ENCODE data around the gene FASTKD1.

Gene FASTKD1

GRCh38 chr2:169504651-169505050 lies 69.0 kb downstream of the FASTKD1 start:
- no peak for DNase-seq

GRCh38 chr2:169495310-169495928 lies 78.2 kb downstream of the FASTKD1 start:
- no peak for DNase-seq

- no peak for DNase-seq
Observed at GRCh38 chr2:169493360-169493759, 80.3 kb downstream of the FASTKD1 start.

GRCh38 chr2:169491378-169491777 lies 82.3 kb downstream of the FASTKD1 start:
- no peak for DNase-seq

DNA sequence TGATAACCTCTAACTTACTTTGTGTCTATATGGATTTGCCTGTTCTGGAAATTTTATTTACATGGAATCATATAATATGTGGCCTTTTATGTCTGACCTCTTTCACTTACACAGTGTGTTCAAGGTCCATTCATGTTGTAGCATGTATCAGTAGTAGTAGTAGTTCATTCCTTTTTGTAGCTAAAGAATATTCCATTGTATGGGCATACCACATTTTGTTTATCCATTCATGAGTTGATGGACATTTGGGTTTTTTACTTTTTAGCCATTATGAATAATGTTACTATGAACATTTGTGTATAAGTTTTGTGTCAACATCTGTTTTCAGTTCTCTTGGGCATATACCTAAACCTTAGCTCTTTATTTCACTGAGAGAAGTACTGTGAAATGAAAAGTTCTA lies 82.8 kb downstream of the FASTKD1 start:
- no peak for DNase-seq

DNA sequence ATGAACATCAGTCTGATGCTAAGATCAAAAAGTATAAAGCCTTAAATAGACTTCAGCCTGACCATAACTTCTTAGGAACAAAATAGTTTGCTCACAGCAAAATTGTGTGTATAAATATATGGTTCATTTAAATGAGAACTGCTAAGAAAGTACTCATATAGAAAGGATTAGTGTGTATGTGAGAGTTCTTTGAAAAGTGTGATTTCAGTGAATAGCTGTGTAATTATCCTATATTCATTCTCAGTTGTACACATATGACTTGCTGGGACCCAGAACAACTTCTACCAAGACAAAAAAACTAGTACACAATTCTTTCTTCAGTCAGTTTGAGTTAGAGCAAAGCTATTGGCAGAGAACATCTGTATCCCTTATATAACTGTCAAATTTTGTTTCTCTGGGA lies 87.2 kb downstream of the FASTKD1 start:
- no peak for DNase-seq

DNA sequence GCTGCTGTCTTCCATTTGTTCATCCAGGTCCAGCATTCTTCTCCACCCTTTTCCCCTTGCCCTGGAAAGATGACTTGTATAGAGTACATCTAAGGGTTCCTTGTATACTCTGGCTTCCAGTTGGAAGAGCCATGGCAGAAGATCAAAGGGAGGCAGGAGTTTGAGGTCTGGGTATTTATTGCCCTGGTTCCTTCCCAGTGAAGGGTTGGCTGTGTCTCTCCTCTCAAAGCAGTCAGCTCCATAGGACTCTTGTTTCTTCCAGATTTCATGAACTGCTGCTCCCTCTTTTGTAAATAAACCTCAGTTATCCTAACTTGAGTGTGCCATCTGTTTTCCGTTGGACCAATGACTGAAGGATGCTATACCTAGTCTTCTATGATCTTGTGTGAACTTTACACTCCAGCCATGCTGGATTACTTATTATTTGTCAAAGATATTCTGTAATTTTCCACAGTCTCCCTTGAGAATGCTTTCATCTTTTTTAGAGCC lies 88.0 kb downstream of the FASTKD1 start:
- DNase-seq: no peak

DNA sequence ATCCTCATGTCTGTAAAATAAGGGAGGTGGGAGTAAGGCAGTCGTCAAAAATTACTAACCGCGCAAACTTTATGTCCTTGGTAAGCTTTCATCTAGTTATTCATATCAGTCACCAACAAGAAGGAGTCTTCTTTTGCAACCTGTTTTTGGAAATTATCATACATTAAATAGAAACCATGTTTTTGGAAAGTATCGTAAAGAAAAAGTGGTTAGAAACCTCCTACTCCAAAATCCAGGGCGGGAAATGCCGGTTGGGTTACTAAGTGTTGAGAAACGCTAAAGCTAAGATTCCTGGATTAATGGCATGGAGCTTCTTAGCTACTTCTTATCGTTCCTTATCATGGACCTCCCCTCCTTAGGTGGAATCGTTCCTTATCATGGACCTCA lies 93.6 kb downstream of the FASTKD1 start:
- no peak for DNase-seq
